ENCODE measurements around the gene CENPH.
"Not testable (repeated sequence)": the region's sequence is repeated elsewhere in the genome, so short reads cannot be mapped to it uniquely, and the experiment has no call there.

CENPH gene

DNA sequence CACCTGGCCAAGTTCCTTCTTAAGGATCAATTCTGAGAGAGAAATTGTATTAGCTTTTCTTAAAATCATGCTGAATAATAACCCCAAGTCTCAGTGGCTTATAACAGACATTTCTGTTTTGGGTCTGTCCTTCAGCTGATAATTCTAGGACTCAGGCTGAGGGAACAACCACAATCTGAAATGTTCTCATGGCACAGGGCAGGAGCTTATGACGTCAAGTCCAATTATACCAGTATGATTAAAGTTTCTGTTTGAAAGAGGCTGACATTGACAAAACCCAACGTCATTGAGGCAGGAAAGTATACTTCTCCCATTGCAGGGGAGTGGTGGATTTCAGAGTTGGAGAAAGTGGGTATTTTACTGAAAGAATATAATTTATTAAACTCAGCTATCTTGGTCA lies 21.8 kb downstream of the CENPH start:
- no peak for DNase-seq

DNA sequence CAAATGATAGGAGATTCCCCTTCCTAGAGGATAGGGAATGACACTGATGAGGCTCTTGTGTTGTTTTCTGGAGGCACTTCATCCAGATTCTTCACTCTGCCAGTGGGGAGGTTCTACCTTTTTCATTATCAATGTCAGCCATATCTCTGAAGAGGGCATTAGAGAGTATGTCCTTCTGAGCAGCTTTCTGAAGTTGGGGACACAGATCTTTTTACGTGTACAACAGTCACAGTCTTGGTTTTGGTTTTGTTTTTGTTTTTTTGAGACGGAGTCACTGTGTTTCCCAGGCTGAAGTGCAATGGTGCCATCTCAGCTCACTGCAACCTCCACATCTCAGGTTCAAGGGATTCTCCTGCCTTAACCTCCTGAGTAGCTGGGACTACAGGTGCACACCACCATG lies 22.6 kb downstream of the CENPH start:
- DNase-seq = no peak

DNA sequence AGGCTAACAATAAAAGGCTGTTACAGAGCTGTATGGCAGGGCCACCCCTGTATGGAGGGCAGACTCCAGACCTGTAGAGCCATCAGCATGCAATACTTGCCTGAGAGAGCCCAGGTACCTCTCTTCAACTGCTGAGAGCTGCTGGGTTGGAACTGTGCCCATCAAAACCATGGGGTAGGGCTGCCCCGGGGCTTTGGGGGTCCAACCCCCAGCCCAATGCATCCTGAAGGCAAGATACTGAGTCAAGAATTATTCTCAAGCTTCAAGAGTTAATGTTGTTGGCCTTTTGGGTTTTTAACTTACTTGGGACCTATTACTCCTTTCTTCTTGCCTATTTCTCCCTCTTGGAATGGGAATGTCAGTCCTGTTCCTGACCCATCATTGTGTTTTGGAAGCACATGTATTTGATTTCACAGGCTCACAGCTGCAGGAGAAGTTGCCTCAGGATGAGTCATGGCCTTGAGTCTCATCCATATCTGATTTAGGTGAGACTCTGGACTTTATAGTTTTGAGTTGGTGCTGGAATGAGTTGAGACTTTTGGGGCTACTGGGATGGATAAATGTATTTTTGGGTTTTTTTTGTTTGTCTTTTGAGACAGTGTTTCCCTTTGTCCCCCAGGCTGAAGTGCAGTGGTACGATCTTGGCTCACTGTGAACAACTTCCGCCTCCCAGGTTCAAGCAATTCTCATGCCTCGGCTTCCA lies 24.3 kb downstream of the CENPH start:
- DNase-seq = no peak

DNA sequence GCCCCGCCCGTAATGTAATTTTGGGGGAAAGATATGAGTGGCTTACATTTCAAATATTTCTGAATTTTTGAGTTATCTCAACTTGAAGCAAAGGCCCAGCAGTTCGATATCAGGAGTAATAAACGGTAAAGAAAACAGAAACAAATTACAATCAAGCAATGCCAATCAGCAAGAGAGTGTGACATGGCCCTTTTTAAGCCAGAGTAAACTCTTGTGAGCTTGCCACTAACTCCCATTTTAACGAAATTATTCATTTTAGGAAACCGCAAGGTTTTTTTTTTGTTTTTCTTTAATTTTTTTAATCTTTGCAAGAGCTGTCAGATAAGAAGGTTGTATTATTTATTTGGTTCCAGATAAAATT lies 27.7 kb downstream of the CENPH start:
- no peak for DNase-seq

DNA sequence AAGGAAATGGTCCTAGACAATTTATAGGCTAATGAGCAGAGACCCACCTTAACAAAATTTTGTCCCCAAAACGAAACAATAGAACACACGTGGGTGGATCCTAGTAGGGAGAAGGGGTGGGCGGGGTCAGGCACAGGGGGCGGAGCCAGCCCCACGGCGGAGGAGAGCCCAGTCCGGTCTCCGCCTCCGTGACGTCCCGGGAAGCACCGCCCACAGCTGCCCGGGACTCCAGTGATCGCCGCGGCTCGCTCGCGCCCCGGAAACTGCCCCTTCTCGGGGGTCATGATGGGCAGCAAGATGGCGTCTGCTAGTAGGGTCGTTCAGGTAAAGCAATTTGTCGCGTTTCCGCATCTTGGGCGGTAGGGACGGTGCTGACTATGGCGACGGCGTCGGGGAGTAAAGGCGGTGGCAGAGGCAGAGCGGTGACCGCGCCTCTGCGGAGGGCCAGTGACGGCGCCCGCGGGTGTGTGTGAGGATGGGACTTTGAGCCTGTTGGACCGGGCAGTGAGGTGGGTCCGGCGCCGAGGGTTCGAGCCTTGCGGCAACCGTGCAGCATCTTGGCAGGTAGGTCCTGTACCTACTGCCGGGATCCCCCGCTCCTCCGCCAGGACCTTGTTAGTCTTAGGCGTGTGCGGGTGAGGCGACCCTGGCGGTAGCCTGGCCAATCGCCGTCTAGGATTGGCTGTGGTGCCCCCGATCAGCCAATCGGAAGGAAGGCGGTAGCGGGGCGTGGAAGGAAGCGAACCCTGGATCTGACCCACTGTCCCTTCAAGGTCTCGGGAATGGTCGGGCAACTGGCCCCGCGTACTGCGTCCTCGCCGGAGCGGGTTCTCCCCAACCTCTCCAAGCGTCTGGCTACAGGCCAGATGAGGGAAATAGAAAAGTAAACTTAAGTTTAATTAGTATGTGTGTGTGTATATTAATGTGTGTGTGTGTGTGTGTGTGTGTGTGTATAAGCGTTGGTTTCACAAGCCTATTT lies 28.5 kb downstream of the CENPH start:
- DNase-seq = peak; percentile 93

DNA sequence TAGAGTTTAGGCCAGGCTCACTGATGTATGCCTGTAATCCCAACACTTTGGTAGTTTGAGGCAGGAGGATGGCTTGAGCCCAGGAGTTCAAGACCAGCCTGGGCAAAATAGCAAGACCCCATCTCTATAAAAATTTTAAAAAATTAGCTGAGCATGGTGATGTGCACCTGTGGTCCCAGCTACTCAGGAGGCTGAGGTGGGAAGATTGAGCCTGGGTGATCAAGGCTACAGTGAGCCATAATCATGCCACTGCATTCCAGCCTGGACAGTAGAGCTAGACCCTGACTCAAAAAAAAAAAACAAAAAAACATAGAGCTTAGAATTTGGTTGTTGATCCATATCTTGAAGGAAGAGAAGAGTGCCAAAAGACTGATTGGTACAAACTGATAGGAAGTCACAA lies 30.6 kb downstream of the CENPH start:
- no peak for DNase-seq

DNA sequence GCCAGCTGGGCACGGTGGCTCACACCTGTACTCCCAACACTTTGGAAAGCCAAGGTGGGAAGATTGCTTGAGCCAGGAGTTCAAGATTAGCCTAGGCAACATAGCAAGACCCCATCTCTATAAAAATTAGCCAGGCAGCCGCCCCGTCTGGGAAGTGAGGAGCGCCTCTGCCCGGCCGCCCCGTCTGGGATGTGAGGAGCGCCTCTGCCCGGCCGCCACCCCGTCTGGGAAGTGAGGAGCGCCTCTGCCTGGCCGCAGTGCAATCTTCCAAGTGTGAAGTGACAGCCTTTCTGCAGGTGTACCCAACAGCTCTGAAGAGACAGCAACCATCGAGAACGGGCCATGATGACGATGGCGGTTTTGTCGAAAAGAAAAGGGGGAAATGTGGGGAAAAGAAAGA lies 31.0 kb downstream of the CENPH start:
- not testable (repeated sequence) for DNase-seq

DNA sequence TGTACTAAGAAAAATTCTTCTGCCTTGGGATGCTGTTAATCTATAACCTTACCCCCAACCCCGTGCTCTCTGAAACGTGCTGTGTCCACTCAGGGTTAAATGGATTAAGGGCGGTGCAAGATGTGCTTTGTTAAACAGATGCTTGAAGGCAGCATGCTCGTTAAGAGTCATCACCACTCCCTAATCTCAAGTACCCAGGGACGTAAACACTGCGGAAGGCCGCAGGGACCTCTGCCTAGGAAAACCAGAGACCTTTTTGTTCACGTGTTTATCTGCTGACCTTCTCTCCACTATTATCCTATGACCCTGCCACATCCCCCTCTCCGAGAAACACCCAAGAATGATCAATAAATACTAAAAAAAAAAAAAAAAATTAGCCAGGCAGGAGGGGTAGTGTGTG lies 31.4 kb downstream of the CENPH start:
- not testable (repeated sequence) for DNase-seq

DNA sequence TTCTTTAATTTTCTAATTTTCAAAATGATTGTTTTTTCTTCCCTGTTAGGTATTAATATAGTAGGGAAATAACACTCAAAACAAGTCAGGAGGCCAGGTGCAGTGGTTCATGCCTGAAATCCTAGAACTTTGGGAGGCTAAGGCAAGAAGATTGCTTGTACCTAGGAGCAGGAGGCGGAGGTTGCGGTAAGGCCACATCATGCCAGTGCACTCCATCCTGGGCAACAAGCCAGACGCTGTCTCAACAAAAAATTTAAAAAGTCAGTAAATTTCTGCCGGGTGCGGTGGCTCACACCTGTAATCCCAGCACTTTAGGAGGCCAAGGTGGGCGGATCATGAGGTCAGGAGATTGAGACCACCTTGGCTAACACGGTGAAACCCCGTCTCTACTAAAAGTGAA lies 35.1 kb downstream of the CENPH start:
- no peak for DNase-seq

DNA sequence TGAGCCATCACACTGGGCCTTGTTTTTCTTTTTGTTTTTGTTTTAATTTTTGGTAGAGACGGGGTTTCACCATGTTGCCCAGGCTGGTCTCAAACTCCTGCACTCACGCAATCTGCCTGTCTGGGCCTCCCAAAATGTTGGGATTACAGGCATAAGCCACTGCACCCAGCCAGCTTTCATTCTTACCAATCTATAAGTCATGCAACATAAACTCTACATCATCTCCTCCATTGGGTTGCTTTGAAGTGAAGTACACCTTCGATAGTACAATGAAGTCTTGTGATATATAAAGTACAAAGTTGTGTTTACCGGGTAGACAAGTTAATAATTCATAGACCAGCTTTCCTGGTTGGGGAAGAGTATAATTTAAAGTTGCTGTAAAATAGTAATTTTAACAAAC lies 36.5 kb downstream of the CENPH start:
- no peak for DNase-seq

DNA sequence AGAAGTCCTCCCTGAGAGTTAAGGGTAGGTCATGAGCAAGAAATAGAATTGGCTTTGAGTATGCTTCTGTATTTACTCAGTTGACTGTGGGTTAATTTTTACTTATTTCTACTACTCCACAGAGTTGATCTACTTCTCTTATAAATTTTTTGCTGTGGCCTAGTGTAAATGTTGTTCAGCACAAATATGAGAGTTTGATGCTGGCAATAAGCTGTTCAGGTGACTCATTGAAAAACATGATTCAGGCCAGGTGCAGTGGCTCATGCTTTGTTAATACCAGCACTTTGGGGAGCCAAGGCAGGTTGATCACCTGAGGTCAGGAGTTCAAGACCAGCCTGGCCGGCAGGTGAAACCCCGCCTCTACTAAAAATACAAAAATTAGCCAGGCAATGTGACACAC lies 40.8 kb downstream of the CENPH start:
- DNase-seq = no peak

DNA sequence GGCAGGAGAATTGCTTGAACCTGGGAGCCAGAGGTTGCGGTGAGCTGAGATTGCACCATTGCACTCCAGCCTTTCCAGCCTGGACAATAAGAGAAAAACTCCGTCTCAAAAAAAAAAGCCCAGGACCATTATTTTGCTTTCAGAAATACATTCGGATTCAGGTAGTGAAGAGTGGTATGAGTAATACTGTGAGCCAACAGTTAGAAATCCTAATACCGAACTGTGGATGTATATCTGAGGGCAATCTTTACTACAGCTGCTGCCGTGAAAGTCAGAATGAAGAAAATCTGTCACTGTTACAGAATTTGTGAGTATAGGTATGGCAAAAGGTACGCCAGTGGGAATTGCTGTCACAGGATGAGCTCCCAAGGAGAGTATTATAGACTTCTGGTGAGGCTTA lies 41.9 kb downstream of the CENPH start:
- no peak for DNase-seq

DNA sequence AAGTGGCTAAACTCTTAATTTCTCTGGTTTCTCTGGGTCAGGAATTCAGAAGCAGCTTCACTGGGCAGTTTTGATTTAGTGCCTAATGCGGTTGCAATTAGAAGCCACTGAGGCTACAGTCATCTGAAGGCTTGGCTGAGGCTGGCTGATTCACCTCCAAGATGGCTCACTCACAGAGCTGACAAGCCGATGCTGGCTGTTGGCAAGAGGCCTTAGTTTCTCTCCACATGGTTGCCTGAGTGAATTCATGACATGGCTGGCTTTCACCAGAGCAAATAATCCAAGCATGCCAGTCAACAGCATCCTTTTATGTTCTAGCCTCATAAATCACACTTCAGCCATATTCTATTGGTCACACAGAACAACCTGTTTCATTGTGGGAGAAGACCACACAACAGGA lies 42.5 kb downstream of the CENPH start:
- DNase-seq = no peak

DNA sequence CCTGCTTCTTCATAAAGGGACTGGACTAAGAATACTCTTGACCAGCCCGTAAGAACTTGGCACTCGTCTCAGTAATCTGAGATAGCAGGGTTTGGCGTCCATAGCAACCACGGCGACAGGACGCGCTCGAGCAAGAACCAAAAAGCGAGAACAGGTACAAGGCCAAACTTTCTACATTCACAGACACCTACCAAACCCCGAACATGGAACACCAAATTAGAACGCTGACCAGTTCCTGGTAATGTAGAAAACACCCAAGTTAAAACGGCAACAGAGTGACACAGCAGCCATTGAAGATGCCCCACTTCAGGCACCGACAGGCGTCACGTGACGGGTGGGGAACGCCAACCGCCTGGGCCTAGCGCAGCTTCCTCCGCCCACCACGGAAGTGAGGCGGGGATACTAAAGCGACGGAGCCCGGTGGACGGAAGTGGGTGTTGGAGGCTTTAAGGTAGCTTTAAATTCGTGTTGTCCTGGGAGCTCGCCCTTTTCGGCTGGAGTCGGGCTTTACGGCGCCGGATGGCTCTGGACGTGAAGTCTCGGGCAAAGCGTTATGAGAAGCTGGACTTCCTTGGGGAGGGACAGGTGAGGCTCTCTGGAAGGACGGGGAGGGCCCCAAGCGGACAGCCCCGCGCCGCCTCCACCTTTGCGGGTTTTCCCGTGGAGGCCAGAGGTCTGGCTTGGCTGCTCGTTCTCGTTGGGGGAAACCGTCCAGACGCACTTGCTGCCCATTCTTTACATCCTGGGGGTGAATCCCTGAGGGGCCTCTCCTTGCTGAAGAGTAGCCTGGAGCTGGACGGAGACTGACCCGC lies 45.3 kb downstream of the CENPH start, which contains the start of gene CDK7:
TSS of gene CDK7 (plus strand) at position 430 of the 812 bp plus-strand sequence. CDS start at position 520, 90 bp downstream.
- peak; percentile 94 for DNase-seq

DNA sequence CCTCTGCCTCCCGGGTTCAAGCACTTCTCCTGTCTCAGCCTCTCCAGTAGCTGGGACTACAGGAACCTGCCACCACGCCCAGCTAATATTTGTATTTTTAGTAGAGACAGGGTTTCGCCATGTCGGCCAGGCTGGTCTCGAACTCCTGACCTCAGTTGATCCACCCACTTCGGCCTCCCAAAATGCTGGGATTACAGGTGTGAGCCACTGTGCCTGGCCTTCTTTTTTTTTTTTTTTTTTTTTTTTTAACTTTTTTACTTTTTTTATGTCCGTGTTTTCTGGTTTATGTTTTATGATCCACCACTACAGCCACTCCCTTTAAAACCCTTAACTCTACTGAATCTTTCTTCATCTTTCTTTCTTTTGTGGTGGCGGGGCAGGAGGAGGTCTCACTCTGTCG lies 47.4 kb downstream of the CENPH start:
- DNase-seq = not testable (repeated sequence)

DNA sequence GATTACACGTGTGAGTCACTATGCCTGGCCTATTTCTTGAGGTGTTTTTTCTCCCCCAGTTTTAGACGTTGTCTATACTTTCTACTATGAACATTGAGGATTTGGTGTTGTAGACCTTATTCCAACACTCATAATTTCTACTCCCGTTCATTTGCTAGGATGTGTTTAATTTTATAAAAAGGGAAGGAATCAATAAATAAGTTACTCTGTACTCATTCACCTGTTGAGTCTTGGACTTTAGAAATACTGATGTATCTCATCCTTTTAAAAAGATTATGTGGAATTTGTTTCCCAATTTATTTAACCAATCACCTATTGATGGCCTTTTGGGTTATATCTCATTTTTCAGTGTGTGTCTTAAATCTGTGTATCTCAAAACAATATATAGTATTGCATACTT lies 48.5 kb downstream of the CENPH start:
- no peak for DNase-seq

DNA sequence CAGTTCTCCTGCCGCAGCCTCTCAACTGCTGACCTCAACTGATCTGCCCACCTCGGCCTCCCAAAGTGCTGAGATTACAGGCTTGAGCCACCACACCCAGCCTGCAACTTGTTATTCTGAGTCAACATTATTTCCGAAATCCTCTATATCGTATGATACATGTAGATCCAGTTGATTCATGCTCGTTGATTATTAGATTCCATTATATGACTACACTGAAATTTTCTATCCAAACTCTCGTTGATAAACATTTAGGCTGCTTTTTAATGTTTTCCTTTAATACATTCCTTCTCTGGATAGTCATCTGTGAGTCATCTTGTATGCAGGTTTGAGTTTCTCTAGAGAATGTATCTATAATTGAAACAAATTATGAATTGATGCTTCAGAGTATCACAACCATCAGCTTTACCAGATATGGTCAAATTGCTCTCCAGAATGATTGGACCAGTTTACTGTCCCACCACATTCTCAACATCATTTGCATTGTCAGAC lies 49.4 kb downstream of the CENPH start:
- DNase-seq = no peak

DNA sequence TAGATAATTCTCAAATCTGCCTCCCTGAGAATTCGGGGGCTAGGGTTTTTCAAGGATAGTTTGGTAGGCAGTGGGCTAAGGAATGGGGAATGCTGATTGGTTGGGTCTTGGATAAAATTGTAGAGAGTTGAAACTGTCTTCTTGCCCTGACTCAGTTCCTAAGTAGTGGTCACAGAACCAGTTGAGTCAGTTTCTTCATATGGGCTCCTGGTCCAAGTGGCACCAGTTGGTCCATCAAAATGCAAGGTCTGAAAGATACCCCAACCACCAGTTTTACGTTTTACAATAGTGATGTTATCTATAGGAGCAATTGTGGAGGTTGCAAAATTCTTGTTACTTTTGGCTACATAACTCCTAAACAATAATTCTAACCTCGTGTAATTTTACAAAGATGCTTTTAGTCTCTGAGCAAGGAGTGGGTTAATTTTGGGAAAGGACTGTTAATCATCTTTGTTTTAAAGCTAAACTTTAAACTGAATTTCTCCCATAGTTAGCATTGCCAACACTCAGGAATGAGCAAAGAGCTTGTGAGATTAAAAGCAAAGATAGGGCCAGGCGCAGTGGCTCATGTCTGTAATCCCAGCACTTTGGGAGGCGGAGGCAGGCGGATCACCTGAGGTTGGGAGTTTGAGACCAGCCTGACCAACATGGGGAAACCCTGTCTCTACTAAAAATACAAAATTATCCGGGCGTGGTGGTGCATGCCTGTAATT lies 53.0 kb downstream of the CENPH start:
- DNase-seq = no peak

DNA sequence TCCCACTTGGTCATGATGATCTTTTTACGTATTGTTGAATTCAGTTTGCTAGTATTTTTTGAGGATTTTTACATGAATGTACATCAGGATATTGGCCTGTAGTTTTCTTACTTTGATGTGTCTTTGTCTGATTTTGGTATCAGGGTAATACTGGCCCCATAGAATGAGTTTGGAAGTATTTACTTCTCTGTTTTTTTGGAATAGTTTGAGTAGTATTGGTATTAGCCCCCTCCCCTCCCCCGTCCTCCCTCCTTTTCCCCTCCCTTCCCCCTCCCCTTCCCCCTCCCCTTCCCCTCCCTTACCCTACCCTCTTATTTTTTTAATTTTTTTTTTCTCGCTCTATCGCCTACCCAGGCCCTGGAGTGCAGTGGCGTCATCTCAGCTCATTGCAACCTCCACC lies 55.6 kb downstream of the CENPH start:
- DNase-seq = no peak

DNA sequence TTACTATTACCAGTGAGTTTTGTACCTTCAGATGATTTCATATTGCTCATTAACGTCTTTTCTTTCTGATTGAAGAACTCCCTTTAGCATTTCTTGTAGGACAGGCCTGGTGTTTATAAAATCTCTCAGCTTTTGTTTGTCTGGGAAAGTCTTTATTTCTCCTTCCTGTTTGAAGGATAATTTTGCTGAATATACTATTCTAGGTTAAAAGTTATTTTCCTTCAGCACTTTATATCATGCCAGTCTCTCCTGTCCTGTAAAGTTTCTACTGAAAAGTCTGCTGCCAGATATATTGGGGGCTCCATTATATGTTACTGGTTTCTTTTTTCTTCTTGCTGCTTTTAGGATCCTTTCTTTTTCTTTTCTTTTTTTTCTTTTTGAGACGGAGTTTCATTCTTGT lies 58.6 kb downstream of the CENPH start:
- no peak for DNase-seq

DNA sequence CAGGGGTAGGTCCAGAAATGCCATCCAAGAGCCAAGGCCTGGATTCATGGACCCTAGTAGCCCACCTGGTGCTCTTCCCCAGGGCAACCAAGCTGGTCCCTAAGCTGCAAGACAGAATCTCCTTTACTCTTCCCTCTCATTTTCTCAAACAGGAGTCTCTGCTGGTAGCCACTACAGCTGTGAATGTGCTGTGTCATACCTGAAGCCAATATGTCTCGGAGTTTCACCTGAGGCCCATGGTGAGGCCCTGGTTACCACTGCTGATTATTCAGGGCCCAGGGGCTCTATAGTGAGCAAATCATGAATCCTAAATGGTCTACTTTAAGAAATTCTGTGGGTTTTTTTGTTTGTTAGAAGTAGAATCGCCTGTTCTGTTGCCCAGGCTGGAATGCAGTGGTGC lies 61.2 kb downstream of the CENPH start:
- no peak for DNase-seq

DNA sequence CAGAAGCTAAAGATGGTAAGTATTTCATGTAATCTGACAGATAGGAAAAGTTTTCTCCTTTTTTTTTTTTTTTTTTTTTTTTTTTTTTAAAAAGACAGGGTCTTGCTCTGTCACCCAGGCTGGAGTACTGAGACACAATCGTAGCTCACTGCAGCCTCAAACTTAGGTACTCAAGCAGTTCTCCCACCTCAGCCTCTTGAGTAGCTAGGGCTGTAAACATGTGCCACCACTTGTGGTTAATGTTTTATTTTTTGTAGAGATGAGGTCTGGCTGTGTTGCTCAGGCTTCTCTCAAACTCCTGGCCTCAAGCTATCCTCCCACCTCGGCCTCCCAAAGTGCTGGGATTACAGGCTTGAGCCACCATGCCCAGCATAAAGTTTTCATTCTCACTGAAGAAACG lies 63.1 kb downstream of the CENPH start:
- no peak for DNase-seq

All from midbrain (tissue), 1 donor.